B cell (primary cell): Measurements from ENCODE around the gene RPP14. TPM values are rescaled to one million over a fixed set of nuclear protein-coding genes. Genes with fewer than 3 reads are reported as not detected.
"Not testable (repeated sequence)": the region's sequence is repeated elsewhere in the genome, so short reads cannot be mapped to it uniquely, and the experiment has no call there.

Source experiments
- ATAC-seq: fragments of 200-7000 bp; cut with Tn5 transposase; one replicate; pipeline ENCODE4 v1.10.0; 2021; ENCODE audit warnings: low read depth, mild to moderate bottlenecking, moderate number of reproducible peaks, moderate library complexity
- CTCF ChIA-PET: fragments of 350-600 bp; sonication (Branson Sonifier 250); formaldehyde crosslinking; loops from one replicate; lab custom pipeline; 2021; ENCODE audit warnings: antibody characterized with exemption, inconsistent platforms; lab: Charles Lee
- POLR2A ChIA-PET: fragments of 350-600 bp; sonication (Branson Sonifier 250); formaldehyde crosslinking; loops from one replicate; lab custom pipeline; 2021; ENCODE audit warnings: antibody characterized with exemption; lab: Charles Lee
- DNase-seq: peaks from one replicate; pipeline ENCODE4 v3.0.0; 2013
- H2AFZ ChIP-seq: 2 replicates; pipeline ENCODE4 v1.6.1; 2012; ENCODE audit warnings: mild to moderate bottlenecking, low read depth, low read length; ENCODE audit not compliant: insufficient read depth, poor library complexity, severe bottlenecking
- H3K27ac ChIP-seq, 2 donors: 1 replicate in 1 of 2; 2 replicates in 1 of 2; pipeline ENCODE4 v1.5.1; 2012 to 2013; ENCODE audit warnings: low read length in 2 of 2, mild to moderate bottlenecking in 2 of 2, moderate library complexity in 1 of 2
- H3K27me3 ChIP-seq, 4 experiments: fragments of 200-600 bp in 1 of 4; sonication (generic) in 1 of 4; replicated peaks in 1 of 4; 1 replicate in 2 of 4; 2 replicates in 2 of 4; pipeline versions ENCODE4 v1.6.1 to v1.7.0; 2013 to 2016; ENCODE audit warnings: low read length in 3 of 4, mild to moderate bottlenecking in 2 of 4, mixed read lengths in 1 of 4, moderate library complexity in 1 of 4; ENCODE audit not compliant: insufficient read depth in 4 of 4, control insufficient read depth in 3 of 4; ENCODE audit errors: control extremely low read depth in 1 of 4
- H3K36me3 ChIP-seq, 2 experiments: replicated peaks in 1 of 2; 1 replicate in 1 of 2; 2 replicates in 1 of 2; pipeline versions ENCODE4 v1.6.1 to v1.7.1; 2013; ENCODE audit warnings: low read length in 1 of 2; ENCODE audit not compliant: insufficient read depth in 2 of 2, control insufficient read depth in 1 of 2; ENCODE audit errors: control extremely low read depth in 1 of 2, extremely low read depth in 1 of 2
- H3K4me1 ChIP-seq, 2 donors: fragments of 200-600 bp in 1 of 2; sonication (generic) in 1 of 2; 1 replicate in 1 of 2; 2 replicates in 1 of 2; pipeline versions ENCODE4 v1.5.1 to v1.6.1; 2013 to 2017; ENCODE audit warnings: low read length in 2 of 2; ENCODE audit not compliant: control insufficient read depth in 2 of 2, insufficient read depth in 2 of 2
- H3K4me2 ChIP-seq: replicated peaks from 2 replicates; pipeline ENCODE3; 2012; ENCODE audit warnings: mild to moderate bottlenecking, low read depth, low read length; ENCODE audit not compliant: poor library complexity, severe bottlenecking
- H3K4me3 ChIP-seq, 5 experiments: fragments of 200-600 bp in 1 of 5; sonication (generic) in 1 of 5; 1 replicate in 3 of 5; 2 replicates in 2 of 5; pipeline versions ENCODE4 v1.5.1 to v1.7.0; 2011 to 2016; ENCODE audit warnings: low read length in 4 of 5, mild to moderate bottlenecking in 4 of 5, low read depth in 2 of 5, control low read depth in 1 of 5, moderate library complexity in 1 of 5; ENCODE audit not compliant: insufficient read depth in 1 of 5; ENCODE audit errors: control extremely low read depth in 1 of 5, extremely low read depth in 1 of 5
- H3K79me2 ChIP-seq: fragments of 200-600 bp; sonication (generic); one replicate; pipeline ENCODE4 v1.6.0; 2016; ENCODE audit warnings: low read length; ENCODE audit not compliant: control insufficient read depth, insufficient read depth
- H3K9ac ChIP-seq: fragments of 200-600 bp; sonication (generic); 2 replicates; pipeline ENCODE4 v1.6.1; 2017; ENCODE audit warnings: mild to moderate bottlenecking, low read length, moderate library complexity
- H3K9me3 ChIP-seq, 3 donors: one replicate each; pipeline versions ENCODE4 v1.6.1 to v1.7.1; 2013; ENCODE audit warnings: low read length in 2 of 3; ENCODE audit not compliant: control insufficient read depth in 2 of 3, insufficient read depth in 1 of 3; ENCODE audit errors: control extremely low read depth in 1 of 3
- H4K20me1 ChIP-seq: 2 replicates; pipeline ENCODE4 v1.6.0; 2012; ENCODE audit warnings: mild to moderate bottlenecking, low read length; ENCODE audit not compliant: insufficient read depth, control insufficient read depth, poor library complexity, severe bottlenecking
- H3K27ac Mint-ChIP-seq: one replicate; pipeline ENCODE4 v1.8.0; 2021; ENCODE audit warnings: mixed read lengths
- H3K27me3 Mint-ChIP-seq: one replicate; pipeline ENCODE4 v1.8.0; 2021; ENCODE audit warnings: mixed read lengths
- H3K4me1 Mint-ChIP-seq: one replicate; pipeline ENCODE4 v1.8.0; 2021; ENCODE audit warnings: mixed read lengths
- H3K4me3 Mint-ChIP-seq: one replicate; pipeline ENCODE4 v1.8.0; 2021; ENCODE audit warnings: mixed read lengths
- H3K9me3 Mint-ChIP-seq: one replicate; pipeline ENCODE4 v1.8.0; 2022; ENCODE audit warnings: mixed read lengths; ENCODE audit not compliant: insufficient read depth
- CTCF ChIP-seq: fragments of 200-600 bp; IDR thresholded peaks from one replicate; pipeline ENCODE4 v1.8.0; 2022; ENCODE audit warnings: antibody characterized with exemption, mild to moderate bottlenecking
- EZH2 ChIP-seq: IDR thresholded peaks from 2 replicates; pipeline ENCODE4 v1.6.1; 2012; ENCODE audit warnings: borderline replicate concordance, low read depth, mild to moderate bottlenecking, moderate library complexity, low read length; ENCODE audit not compliant: insufficient read depth, poor library complexity, severe bottlenecking
- WGBS: methylation state at CpG from one replicate; pipeline ENCODE4 v1.1.5; 2013; ENCODE audit warnings: missing lambda C conversion rate; ENCODE audit not compliant: insufficient coverage; 5-methylcytosine and 5-hydroxymethylcytosine counted together
- intact Hi-C: fragments of 100-400 bp; cut with micrococcal nuclease; formaldehyde crosslinking; loops from one replicate; pipeline ENCODE4 v1.10.0; 2022
- polyA plus RNA-seq: library from polyadenylated mRNA; depleted of rRNA; stranded (reverse); fragments of >200 nt; gene quantifications from 2 replicates; pipeline ENCODE4 v1.2.3, GENCODE V29; 2012
- total RNA-seq, 2 donors: library from RNA; stranded (reverse); fragments of 120-200 nt in 1 of 2; gene quantifications; 1 replicate in 1 of 2; 2 replicates in 1 of 2; pipeline versions ENCODE4 v1.2.3 to v1.2.4, GENCODE V29; 2013 to 2022

The RPP14 gene
- total and polyA plus RNA-seq, 2 donors (not counting 1 experiment from before 2014, with no cell fraction given) = 4.7 to 17.9 TPM

- 81% methylated on average over 2 of the region's 4 CpGs for WGBS
- Histone ChIP-seq H2AFZ (no peak overlapping the region), H3K9ac (no peak overlapping the region), H3K27ac (no peak overlapping the region), H3K4me3 (no peak overlapping the region), H3K79me2 (no peaks in the 10 kb centered on the region), H4K20me1 (no peaks in the 10 kb centered on the region), H3K4me1 (no peaks in the 10 kb centered on the region), H3K27me3 (no peaks in the 10 kb centered on the region), H3K9me3 (no peaks in the 10 kb centered on the region), H3K36me3 (peaks cover 0 to 39% of the 10 kb centered on the region in 2 experiments), H3K4me2 (no peak overlapping the region)
- peak; percentile 33 for ATAC-seq
- no peaks in the 10 kb centered on the region for H3K4me1 Mint-ChIP-seq
- no peak for TF ChIP-seq CTCF
- TF ChIP-seq EZH2 = no peak
- H3K27ac Mint-ChIP-seq = no peak overlapping the region
- no peak for DNase-seq
- H3K9me3 Mint-ChIP-seq = no peaks in the 10 kb centered on the region
- ChIA-PET CTCF (no interaction called here), POLR2A (no interaction called here)
- H3K27me3 Mint-ChIP-seq = no peaks in the 10 kb centered on the region
- no peak overlapping the region for H3K4me3 Mint-ChIP-seq
- intact Hi-C loops = no loop called here
Observed at GRCh38 chr3:58288011-58288728, 17.9 kb upstream of the RPP14 start.

- H3K27me3 Mint-ChIP-seq, H3K9ac ChIP-seq, ATAC-seq, CTCF ChIA-PET, H3K9me3 Mint-ChIP-seq, intact Hi-C loops, H3K4me1 ChIP-seq, H2AFZ ChIP-seq, DNase-seq, H3K9me3 ChIP-seq, H3K4me1 Mint-ChIP-seq, H4K20me1 ChIP-seq, H3K27me3 ChIP-seq, H3K4me3 ChIP-seq, H3K27ac Mint-ChIP-seq, POLR2A ChIA-PET, H3K4me2 ChIP-seq, H3K27ac ChIP-seq, H3K79me2 ChIP-seq, H3K4me3 Mint-ChIP-seq: not testable (repeated sequence)
- no CpG with 5 or more reads among the region's 4 CpGs for WGBS
- peaks cover 0 to 34% of the 10 kb centered on the region in 2 experiments for H3K36me3 ChIP-seq
Observed at GRCh38 chr3:58288964-58289613, 17.0 kb upstream of the RPP14 start.

- H3K4me1 Mint-ChIP-seq, H2AFZ ChIP-seq, H3K4me3 Mint-ChIP-seq, CTCF ChIA-PET, DNase-seq, H3K4me2 ChIP-seq, H3K9me3 Mint-ChIP-seq, ATAC-seq, intact Hi-C loops, H4K20me1 ChIP-seq, H3K4me1 ChIP-seq, H3K27me3 ChIP-seq, H3K4me3 ChIP-seq, H3K9ac ChIP-seq, H3K27me3 Mint-ChIP-seq, H3K79me2 ChIP-seq, POLR2A ChIA-PET, H3K27ac Mint-ChIP-seq, H3K27ac ChIP-seq, H3K9me3 ChIP-seq: not testable (repeated sequence)
- 90% methylated on average over 6 of the region's 33 CpGs for WGBS
- peaks cover 0 to 23% of the 10 kb centered on the region in 2 experiments for H3K36me3 ChIP-seq
Observed at GRCh38 chr3:58290446-58290845, 15.6 kb upstream of the RPP14 start.
